Non-pigmented ciliary epithelial cell (primary cell): ENCODE measurements around the gene IGF1R.
"Not testable (repeated sequence)": the region's sequence is repeated elsewhere in the genome, so short reads cannot be mapped to it uniquely, and the experiment has no call there.

Source experiments
- DNase-seq: peaks from one replicate; pipeline ENCODE4 v3.0.0-alpha.2; 2010; ENCODE audit warnings: low read depth

IGF1R gene

DNA sequence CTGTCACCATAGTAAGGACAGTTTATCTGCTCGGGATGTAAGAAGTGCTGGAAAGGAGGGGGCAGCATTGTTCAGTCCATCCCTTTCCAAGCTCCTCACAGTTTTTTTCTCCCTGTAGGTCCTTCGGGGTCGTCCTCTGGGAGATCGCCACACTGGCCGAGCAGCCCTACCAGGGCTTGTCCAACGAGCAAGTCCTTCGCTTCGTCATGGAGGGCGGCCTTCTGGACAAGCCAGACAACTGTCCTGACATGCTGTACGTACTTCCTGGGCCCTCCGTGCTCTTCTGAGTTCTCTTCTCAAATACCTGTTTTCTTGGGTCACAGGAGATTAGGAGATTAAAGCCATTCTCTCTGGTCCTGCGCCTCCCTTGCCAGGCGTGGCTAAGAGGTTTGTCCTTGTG lies 300.1 kb downstream of the IGF1R start:
- no peak for DNase-seq

GRCh38 chr15:98948941-98949340 lies 300.6 kb downstream of the IGF1R start:
- no peak for DNase-seq

- no peak for DNase-seq
Observed at GRCh38 chr15:98949624-98950023, 301.3 kb downstream of the IGF1R start.

- DNase-seq, result no peak
Observed at GRCh38 chr15:98950248-98950647, 301.9 kb downstream of the IGF1R start.

DNA sequence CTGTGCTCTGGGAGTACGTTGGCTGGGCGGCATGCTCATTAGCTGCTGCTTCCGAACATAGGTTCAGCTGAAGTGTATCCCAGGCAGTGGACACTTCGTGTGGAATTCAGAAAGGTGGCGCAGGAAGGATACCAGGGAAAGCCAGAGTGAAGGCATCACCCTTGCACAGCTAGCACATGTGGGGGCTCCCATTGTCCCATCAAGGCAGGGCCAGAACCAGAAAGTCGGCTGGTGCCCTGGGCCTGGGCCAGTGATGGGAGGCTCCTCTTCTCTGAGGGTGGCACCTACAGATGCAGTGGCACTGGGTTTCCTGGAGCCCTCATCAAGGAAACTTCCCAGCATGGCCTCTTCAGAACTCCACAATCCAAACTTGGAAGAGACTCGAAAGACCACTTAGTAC lies 302.7 kb downstream of the IGF1R start:
- no peak for DNase-seq

DNA sequence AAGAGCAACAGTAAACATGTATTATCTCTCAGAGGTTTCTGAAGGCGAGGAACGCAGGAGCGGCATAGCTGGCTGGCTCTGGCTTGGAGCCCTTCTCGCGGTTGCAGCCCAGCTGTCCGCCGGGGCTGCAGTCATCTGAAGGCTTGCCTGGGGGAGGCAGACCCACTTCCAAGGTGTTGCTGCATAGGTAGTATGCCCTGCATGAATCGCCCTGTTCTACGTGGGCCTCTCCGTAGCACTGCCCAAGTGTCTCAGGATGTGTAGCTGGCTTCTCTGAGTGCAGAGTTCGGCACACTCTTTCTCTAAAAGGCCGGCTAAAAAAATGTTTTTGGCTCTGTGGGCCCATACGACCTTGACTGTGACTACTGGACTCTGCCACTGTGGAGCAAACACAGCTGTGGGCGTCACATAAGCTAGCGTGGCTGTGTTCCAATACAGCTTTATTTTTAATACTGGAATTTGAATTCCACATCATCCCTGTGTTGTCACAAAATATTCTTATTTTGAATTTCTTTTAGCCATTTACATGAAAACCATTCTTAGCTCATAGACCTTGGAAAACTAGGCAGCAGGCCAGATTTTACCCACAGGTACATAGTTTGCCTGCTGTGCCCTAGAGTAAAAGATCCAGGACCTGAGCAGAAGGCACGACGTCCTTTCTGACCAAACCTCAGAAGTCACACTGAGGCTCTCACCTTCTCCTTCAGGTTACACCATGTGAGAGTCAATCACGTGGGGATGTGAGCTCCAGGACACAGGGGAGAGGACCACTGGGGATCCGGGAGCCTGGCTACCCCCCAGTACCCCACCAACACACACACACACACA lies 303.4 kb downstream of the IGF1R start:
- no peak for DNase-seq

- no peak for DNase-seq
Observed at GRCh38 chr15:98952381-98952803, 304.1 kb downstream of the IGF1R start.

GRCh38 chr15:98953000-98953787 lies 304.9 kb downstream of the IGF1R start:
- no peak for DNase-seq

DNA sequence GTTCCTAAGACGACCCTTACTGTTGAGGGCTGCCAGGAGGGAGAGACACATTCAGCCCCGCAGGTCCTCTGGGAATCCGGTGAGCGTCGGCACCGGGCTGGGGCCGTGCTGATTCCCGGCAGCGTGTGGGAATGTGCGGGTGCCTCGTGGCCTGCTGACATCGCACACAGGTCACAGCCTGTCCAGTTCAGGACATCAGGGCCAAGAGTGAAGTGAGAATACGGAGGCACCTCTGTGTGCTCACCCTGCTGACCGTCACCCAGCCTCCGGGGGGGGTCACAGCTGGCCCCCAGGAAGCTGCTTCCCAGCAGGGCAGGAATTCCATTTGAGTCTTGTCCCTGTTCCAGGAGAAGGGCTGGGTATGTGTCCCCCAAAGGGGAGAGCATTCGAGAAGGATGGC lies 305.6 kb downstream of the IGF1R start:
- DNase-seq, result no peak

DNA sequence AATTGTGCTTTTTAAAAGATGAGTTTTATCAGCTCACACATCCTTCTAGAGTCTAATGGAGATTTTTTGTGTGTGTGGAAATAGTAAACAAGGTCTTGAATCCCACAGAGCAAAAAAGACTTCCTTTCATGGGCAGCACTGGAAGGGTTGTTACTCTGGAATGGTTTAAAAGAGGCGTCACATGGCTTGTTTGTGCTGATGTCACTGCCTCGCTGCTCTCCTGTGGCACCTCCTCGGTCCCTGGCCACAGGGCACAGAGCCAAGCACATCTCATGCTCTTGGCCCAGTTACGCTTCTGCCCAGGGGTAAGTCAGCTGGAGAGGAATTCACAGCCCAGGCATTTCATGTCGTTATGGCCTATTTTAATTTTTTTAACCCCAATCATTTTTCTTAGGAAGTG lies 306.1 kb downstream of the IGF1R start:
- peak; percentile 24 for DNase-seq

DNA sequence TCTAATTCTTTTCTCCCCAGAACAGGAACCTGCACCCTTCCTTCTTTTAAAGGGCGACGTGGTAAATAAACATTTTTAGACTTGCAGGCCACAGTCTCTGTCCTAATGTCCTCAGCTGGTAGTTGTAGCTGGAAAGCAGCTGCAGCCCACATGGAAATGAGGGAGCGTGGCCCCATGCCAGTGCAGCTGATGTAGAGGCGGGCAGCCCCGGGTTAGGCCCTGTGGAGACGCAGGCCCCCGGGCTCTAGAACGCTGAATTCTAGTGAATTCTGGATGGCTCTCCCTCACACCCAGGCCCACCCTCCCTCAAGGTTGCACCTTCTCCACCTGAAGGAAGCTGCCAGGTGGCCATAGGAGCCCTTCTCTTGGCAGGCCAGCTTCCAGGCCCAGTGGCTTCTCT lies 307.0 kb downstream of the IGF1R start:
- DNase-seq, result no peak

DNA sequence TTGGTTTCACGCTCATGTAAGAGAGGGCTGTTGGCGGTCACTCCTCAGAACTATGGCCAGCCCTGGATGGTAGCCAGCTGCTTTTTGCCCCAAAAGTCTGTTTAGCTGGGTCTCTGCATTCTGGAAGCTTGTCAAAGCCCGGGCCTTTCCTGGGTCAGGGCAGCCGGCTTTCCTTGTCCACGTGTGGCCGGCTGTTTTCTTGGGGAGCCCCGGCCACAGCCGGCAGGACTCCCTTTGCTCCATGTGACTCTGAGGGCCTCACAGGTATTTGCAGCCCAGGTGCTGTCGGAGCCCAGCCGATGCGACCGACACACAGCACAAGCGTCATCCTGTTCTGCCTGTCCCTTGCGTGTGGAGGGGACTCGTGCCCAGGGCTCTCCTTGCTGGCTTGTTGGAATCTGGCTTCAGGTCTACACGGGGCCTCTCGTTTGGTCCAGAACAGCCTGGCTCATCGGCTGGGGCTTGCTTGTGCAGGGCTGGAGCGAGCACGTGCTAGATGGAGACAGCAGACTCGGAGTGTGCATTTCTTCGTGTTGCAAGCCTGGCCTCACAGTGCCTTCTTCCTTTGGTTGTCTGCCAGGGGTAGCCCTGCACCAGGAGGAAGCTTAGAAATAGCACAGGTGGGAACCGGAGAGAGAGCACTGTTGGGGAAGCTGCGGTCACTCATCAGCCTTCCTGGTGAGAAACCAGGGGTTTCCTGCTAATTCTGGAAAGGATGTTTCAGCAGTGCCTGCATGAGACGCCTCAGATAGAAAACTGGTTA lies 307.8 kb downstream of the IGF1R start:
- no peak for DNase-seq

- no peak for DNase-seq
Observed at GRCh38 chr15:98956796-98957553, 308.6 kb downstream of the IGF1R start.

- no peak for DNase-seq
Observed at GRCh38 chr15:98957655-98958054, 309.3 kb downstream of the IGF1R start.

GRCh38 chr15:98958076-98958475 lies 309.7 kb downstream of the IGF1R start:
- no peak for DNase-seq

GRCh38 chr15:98958918-98959639 lies 310.7 kb downstream of the IGF1R start:
- no peak for DNase-seq

- no peak for DNase-seq
Observed at GRCh38 chr15:98959640-98960007, 311.3 kb downstream of the IGF1R start.

GRCh38 chr15:98960555-98961050 lies 312.3 kb downstream of the IGF1R start:
- no peak for DNase-seq

DNA sequence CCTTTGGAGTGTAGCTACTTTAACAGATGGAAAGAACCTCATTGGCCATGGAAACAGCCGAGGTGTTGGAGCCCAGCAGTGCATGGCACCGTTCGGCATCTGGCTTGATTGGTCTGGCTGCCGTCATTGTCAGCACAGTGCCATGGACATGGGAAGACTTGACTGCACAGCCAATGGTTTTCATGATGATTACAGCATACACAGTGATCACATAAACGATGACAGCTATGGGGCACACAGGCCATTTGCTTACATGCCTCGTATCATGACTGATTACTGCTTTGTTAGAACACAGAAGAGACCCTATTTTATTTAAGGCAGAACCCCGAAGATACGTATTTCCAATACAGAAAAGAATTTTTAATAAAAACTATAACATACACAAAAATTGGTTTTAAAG lies 315.1 kb downstream of the IGF1R start:
- DNase-seq, result no peak

DNA sequence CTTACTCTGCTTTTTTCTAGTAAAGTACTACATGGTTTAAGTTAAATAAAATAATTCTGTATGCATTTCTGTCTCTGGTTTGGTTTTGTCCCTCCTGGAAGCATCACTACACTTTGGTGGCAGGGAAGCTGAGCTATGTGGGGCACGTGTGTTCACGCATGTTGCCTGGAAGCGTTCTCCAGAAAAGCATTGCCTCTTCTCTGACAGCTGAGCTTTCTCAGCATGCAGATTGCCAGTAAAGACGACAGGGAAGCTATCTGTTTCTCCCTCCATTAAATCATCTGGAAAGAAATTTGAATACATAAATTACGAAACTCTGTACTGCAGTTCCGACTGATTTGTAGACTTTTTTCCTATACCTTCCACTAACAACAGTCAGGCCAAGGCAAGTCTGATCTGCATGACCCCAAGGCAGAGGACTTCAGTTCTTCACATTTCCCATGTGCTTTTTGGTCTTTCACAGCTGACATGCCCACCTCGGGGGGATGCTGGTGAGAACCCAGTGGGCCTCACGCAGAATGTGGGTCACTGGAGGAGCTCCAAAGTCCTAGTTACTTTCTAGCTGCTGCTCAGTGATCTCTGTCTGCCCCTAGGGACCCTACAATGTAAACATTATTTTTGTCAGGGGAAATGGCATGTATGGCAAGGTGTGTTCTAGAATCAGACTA lies 316.3 kb downstream of the IGF1R start:
- DNase-seq, result no peak

DNA sequence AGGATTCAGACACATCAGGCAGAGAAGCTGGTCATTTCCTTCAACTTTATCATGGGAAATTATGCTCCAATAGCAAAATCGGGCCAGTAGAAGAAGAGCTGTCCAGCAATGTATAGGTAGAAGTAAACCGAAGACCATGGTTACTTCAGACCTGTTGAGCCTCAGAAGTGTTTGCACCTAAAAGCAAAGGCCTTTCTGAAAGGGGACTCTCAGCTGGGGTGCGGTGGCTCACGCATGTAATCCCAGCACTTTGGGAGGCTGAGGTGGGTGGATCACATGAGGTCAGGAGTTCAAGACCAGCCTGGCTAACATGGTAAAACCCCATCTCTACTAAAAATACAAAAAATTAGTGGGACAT lies 316.8 kb downstream of the IGF1R start:
- not testable (repeated sequence) for DNase-seq
